ENCODE data around the gene FSTL4. TPM values are rescaled to one million over a fixed set of nuclear protein-coding genes. Genes with fewer than 3 reads are reported as not detected.

The FSTL4 gene
- total RNA-seq, 2 donors from 2014 or later, result not detected

GRCh38 chr5:133149345-133149744, 463.0 kb downstream of the FSTL4 start:
- no peak for TF ChIP-seq CTCF (IDR thresholded peaks at IDR 0.05)

GRCh38 chr5:133147815-133148567, 464.4 kb downstream of the FSTL4 start:
- Histone ChIP-seq H3K9me3 (no peaks in the 10 kb centered on the region), H3K36me3 (no peaks in the 10 kb centered on the region), H3K27ac (no peak overlapping the region), H3K4me3 (no peak overlapping the region), H3K27me3 (no peaks in the 10 kb centered on the region), H3K4me1 (no peaks in the 10 kb centered on the region)
- TF ChIP-seq CTCF (IDR thresholded peaks at IDR 0.05), result no peak
- DNase-seq (ENCODE audit: low spot score), result no peak

More at GRCh38 chr5:133149345-133149744, 463.0 kb downstream of the FSTL4 start:
- Histone ChIP-seq H3K4me3 (no peak overlapping the region), H3K27me3 (no peaks in the 10 kb centered on the region), H3K9me3 (no peaks in the 10 kb centered on the region), H3K27ac (no peak overlapping the region), H3K36me3 (no peaks in the 10 kb centered on the region), H3K4me1 (no peaks in the 10 kb centered on the region)
- DNase-seq (ENCODE audit: low spot score), result no peak

GRCh38 chr5:133147411-133147810, 464.9 kb downstream of the FSTL4 start:
- Histone ChIP-seq H3K36me3 (no peaks in the 10 kb centered on the region), H3K27me3 (no peaks in the 10 kb centered on the region), H3K4me3 (no peak overlapping the region), H3K27ac (no peak overlapping the region), H3K9me3 (no peaks in the 10 kb centered on the region), H3K4me1 (no peaks in the 10 kb centered on the region)
- no peak for TF ChIP-seq CTCF (IDR thresholded peaks at IDR 0.05)
- DNase-seq (ENCODE audit: low spot score), result no peak

Small RNAs within 50 kb of the gene (microRNA-seq; reads per million reads assigned to microRNA genes)
- 0 reads per million in 2 donors for gene MIR1289-2 (ENCODE audit: borderline number of aligned reads in 2 of 2, borderline replicate concordance in 1 of 2)
